ENCODE results near the gene WBP2NL.

The WBP2NL gene

DNA sequence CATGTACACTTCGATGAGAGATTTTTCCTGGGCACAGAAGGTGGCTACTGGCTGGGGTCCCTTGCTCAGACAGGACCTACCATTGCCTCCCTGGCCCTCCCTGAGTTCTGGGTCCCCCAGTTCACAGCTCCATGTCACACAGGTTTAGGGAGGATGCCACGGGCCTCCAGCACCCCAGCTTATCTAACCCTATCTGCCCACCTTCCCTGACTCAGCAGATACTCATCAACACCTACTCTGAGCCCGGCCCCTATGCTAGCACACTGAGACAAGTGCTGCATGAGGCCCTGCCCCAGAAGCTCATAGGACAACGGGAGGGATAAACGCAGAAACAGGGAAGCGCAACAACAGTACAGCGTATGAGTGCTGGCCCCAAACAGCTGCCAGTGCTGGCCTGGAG, 62.5 kb downstream of the WBP2NL start:
- no peak overlapping the region for H3K27ac ChIP-seq
- TF ChIP-seq POLR2AphosphoS5 (IDR thresholded peaks at IDR 0.05; ENCODE audit: borderline replicate concordance, low read depth, low read length) (no peak), EZH2 (IDR thresholded peaks at IDR 0.05) (no peak), FOXP2 (optimal IDR thresholded peaks at IDR 0.05; ENCODE audit: control extremely low read depth, extremely low read length, insufficient read depth) (no peak)
- H3K9ac ChIP-seq (ENCODE audit: insufficient read length) = no peak overlapping the region
- no peak overlapping the region for H3K4me3 ChIP-seq
- H3K9me3 ChIP-seq (ENCODE audit: low read depth, low read length) = no peaks in the 10 kb centered on the region
- no peak for DNase-seq (ENCODE audit: low read depth, low spot score)
- no peaks in the 10 kb centered on the region; the same call in 1 of the 2 replicates for H3K36me3 ChIP-seq (ENCODE audit: insufficient read depth, low read length)

GRCh38 chr22:42062506-42063170, 64.0 kb downstream of the WBP2NL start:
- no peak overlapping the region for H3K27ac ChIP-seq
- H3K9me3 ChIP-seq (ENCODE audit: low read depth, low read length) = no peaks in the 10 kb centered on the region
- no peak for TF ChIP-seq EZH2 (IDR thresholded peaks at IDR 0.05)
- TF ChIP-seq FOXP2 (optimal IDR thresholded peaks at IDR 0.05; ENCODE audit: control extremely low read depth, extremely low read length, insufficient read depth) = no peak
- TF ChIP-seq POLR2AphosphoS5 (IDR thresholded peaks at IDR 0.05; ENCODE audit: borderline replicate concordance, low read depth, low read length) = no peak
- no peak overlapping the region for H3K9ac ChIP-seq (ENCODE audit: insufficient read length)
- DNase-seq (ENCODE audit: low read depth, low spot score) = no peak
- H3K36me3 ChIP-seq (ENCODE audit: insufficient read depth, low read length) = no peaks in the 10 kb centered on the region; the same call in 1 of the 2 replicates
- no peak overlapping the region for H3K4me3 ChIP-seq

- TF ChIP-seq FOXP2 (optimal IDR thresholded peaks at IDR 0.05; ENCODE audit: control extremely low read depth, extremely low read length, insufficient read depth) (no peak), POLR2AphosphoS5 (IDR thresholded peaks at IDR 0.05; ENCODE audit: borderline replicate concordance, low read depth, low read length) (no peak), EZH2 (IDR thresholded peaks at IDR 0.05) (no peak)
- H3K9me3 ChIP-seq (ENCODE audit: low read depth, low read length) = no peaks in the 10 kb centered on the region
- no peak for DNase-seq (ENCODE audit: low read depth, low spot score)
- no peaks in the 10 kb centered on the region; the same call in 1 of the 2 replicates for H3K36me3 ChIP-seq (ENCODE audit: insufficient read depth, low read length)
- H3K27ac ChIP-seq = no peak overlapping the region
- no peak overlapping the region for H3K4me3 ChIP-seq
- no peak overlapping the region for H3K9ac ChIP-seq (ENCODE audit: insufficient read length)
Measured at GRCh38 chr22:42064629-42065028, 66.0 kb downstream of the WBP2NL start.

GRCh38 chr22:42065438-42066125, 67.0 kb downstream of the WBP2NL start:
- H3K36me3 ChIP-seq (ENCODE audit: insufficient read depth, low read length) = no peaks in the 10 kb centered on the region; the same call in 1 of the 2 replicates
- DNase-seq (ENCODE audit: low read depth, low spot score) = no peak
- H3K9ac ChIP-seq (ENCODE audit: insufficient read length) = no peak overlapping the region
- H3K27ac ChIP-seq = no peak overlapping the region
- TF ChIP-seq EZH2 (IDR thresholded peaks at IDR 0.05) = no peak
- no peak for TF ChIP-seq POLR2AphosphoS5 (IDR thresholded peaks at IDR 0.05; ENCODE audit: borderline replicate concordance, low read depth, low read length)
- TF ChIP-seq FOXP2 (optimal IDR thresholded peaks at IDR 0.05; ENCODE audit: control extremely low read depth, extremely low read length, insufficient read depth) = no peak
- no peak overlapping the region for H3K4me3 ChIP-seq
- no peaks in the 10 kb centered on the region for H3K9me3 ChIP-seq (ENCODE audit: low read depth, low read length)

DNA sequence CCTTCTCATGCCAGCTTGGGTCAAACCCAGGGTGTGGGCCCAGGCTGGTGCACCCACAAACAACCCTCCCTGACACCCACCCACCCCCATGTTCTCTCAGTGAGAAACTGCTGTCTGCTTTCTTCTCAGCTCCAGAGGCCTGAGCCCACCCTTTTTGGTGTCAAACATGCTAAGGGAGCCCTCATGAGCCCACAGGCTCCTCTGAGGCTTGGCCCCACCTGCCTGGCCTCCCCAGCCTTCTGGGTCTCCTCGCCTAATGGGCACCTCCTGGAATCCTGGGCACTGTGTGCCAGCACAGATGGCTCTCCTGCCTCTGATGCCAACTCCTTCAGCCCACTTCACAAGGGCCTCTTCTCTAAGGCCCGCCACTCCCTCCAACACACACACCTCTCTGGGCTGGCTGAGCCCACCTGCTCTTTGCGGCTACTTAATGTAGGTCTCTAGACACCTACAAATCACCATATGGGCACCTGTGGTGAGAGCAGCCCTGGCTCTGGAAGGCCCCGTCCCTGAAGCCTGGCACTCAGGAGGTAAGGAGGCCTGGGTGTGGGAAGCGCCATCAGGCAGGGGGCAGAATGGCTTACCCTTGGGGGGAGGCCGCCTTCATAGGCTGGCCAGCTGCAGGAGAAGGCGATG, 67.7 kb downstream of the WBP2NL start:
- no peaks in the 10 kb centered on the region for H3K9me3 ChIP-seq (ENCODE audit: low read depth, low read length)
- no peak overlapping the region for H3K9ac ChIP-seq (ENCODE audit: insufficient read length)
- no peaks in the 10 kb centered on the region for H3K36me3 ChIP-seq (ENCODE audit: insufficient read depth, low read length)
- no peak overlapping the region for H3K4me3 ChIP-seq
- H3K27ac ChIP-seq = no peak overlapping the region
- no peak for TF ChIP-seq FOXP2 (optimal IDR thresholded peaks at IDR 0.05; ENCODE audit: control extremely low read depth, extremely low read length, insufficient read depth)
- TF ChIP-seq POLR2AphosphoS5 (IDR thresholded peaks at IDR 0.05; ENCODE audit: borderline replicate concordance, low read depth, low read length) = no peak
- TF ChIP-seq EZH2 (IDR thresholded peaks at IDR 0.05) = no peak
- DNase-seq (ENCODE audit: low read depth, low spot score) = no peak

- Histone ChIP-seq H3K9ac (ENCODE audit: insufficient read length) (no peak overlapping the region), H3K4me3 (no peak overlapping the region), H3K9me3 (ENCODE audit: low read depth, low read length) (no peaks in the 10 kb centered on the region), H3K36me3 (ENCODE audit: insufficient read depth, low read length) (no peaks in the 10 kb centered on the region), H3K27ac (no peak overlapping the region)
- DNase-seq (ENCODE audit: low read depth, low spot score) = no peak
- TF ChIP-seq EZH2 (IDR thresholded peaks at IDR 0.05) = no peak
Measured at GRCh38 chr22:42066937-42067336, 68.3 kb downstream of the WBP2NL start.

GRCh38 chr22:42067671-42068251, 69.2 kb downstream of the WBP2NL start:
- Histone ChIP-seq H3K9ac (ENCODE audit: insufficient read length) (no peak overlapping the region), H3K9me3 (ENCODE audit: low read depth, low read length) (no peaks in the 10 kb centered on the region), H3K36me3 (ENCODE audit: insufficient read depth, low read length) (no peaks in the 10 kb centered on the region), H3K4me3 (no peak overlapping the region), H3K27ac (no peak overlapping the region)
- TF ChIP-seq EZH2 (IDR thresholded peaks at IDR 0.05) (no peak), POLR2AphosphoS5 (IDR thresholded peaks at IDR 0.05; ENCODE audit: borderline replicate concordance, low read depth, low read length) (no peak), FOXP2 (optimal IDR thresholded peaks at IDR 0.05; ENCODE audit: control extremely low read depth, extremely low read length, insufficient read depth) (no peak)
- no peak for DNase-seq (ENCODE audit: low read depth, low spot score)

DNA sequence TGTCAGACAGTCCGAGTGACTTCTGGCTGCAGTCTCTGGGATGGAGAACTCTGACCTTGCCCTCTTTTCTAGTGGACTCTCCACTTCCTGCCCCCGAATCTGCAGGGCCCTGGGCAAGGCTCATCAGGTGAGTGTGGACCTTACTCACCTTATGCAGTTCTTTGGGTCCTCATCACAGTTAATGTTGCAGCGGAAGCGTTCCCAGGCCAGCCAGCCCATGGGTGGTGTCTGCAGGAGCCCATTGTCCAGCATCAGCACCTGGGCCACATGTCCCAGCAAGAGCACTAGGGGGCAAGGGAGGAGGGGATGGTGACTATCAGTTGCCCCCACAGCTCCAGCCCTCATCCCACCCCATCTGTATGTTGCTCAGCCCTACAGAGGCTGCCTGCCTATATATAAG, 69.7 kb downstream of the WBP2NL start:
- Histone ChIP-seq H3K9ac (ENCODE audit: insufficient read length) (no peak overlapping the region), H3K27ac (no peak overlapping the region), H3K4me3 (no peak overlapping the region), H3K36me3 (ENCODE audit: insufficient read depth, low read length) (no peaks in the 10 kb centered on the region), H3K9me3 (ENCODE audit: low read depth, low read length) (no peaks in the 10 kb centered on the region)
- no peak for DNase-seq (ENCODE audit: low read depth, low spot score)
- no peak for TF ChIP-seq POLR2AphosphoS5 (IDR thresholded peaks at IDR 0.05; ENCODE audit: borderline replicate concordance, low read depth, low read length)
- no peak for TF ChIP-seq FOXP2 (optimal IDR thresholded peaks at IDR 0.05; ENCODE audit: control extremely low read depth, extremely low read length, insufficient read depth)
- TF ChIP-seq EZH2 (IDR thresholded peaks at IDR 0.05) = no peak
